PFSK-1 (cell line): ENCODE data around the gene DEFB129. TPM values are rescaled to one million over a fixed set of nuclear protein-coding genes. Genes with fewer than 3 reads are reported as not detected.

ENCODE experiments used
- FOXP2 ChIP-seq: optimal IDR thresholded peaks from 2 replicates; pipeline ENCODE3; 2011; ENCODE audit warnings: borderline replicate concordance, control low read depth, inconsistent platforms; ENCODE audit not compliant: insufficient read depth; ENCODE audit errors: extremely low read length, extremely low read depth
- POLR2AphosphoS5 ChIP-seq: IDR thresholded peaks from 2 replicates; pipeline ENCODE4 v1.6.1; 2012; ENCODE audit warnings: low read depth, mild to moderate bottlenecking, control low read depth, low read length, moderate library complexity
- REST ChIP-seq, 2 experiments: IDR thresholded peaks; 2 replicates each; pipeline versions ENCODE4 v1.6.1 to v1.8.0; 2011 to 2012; ENCODE audit warnings: low read depth in 2 of 2, low read length in 2 of 2, control low read depth in 1 of 2, inconsistent platforms in 1 of 2, mild to moderate bottlenecking in 1 of 2, moderate library complexity in 1 of 2; ENCODE audit not compliant: insufficient read depth in 1 of 2
- SIN3A ChIP-seq: IDR thresholded peaks from 2 replicates; pipeline ENCODE4 v1.6.1; 2012; ENCODE audit warnings: mild to moderate bottlenecking, low read length, moderate library complexity, borderline replicate concordance; ENCODE audit not compliant: insufficient read depth
- TAF1 ChIP-seq: IDR thresholded peaks from 2 replicates; pipeline ENCODE4 v1.6.1; 2012; ENCODE audit warnings: low read length, control low read depth, borderline replicate concordance; ENCODE audit not compliant: insufficient read depth
- polyA plus RNA-seq: library from polyadenylated mRNA; unstranded; fragments of >200 nt; gene quantifications from one replicate; pipeline ENCODE4 v1.2.1, GENCODE V29; 2012; ENCODE audit warnings: low read depth, missing spikeins; ENCODE audit not compliant: insufficient read length

Gene DEFB129, protein sequence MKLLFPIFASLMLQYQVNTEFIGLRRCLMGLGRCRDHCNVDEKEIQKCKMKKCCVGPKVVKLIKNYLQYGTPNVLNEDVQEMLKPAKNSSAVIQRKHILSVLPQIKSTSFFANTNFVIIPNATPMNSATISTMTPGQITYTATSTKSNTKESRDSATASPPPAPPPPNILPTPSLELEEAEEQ
- not detected for polyA plus RNA-seq

- TF ChIP-seq TAF1: no peak
- no peak for TF ChIP-seq REST (IDR thresholded peaks at IDR 0.05; ENCODE audit: insufficient read depth in 1 of 2, low read depth in 2 of 2, low read length in 2 of 2)
- no peak for TF ChIP-seq FOXP2
- TF ChIP-seq SIN3A: no peak
- TF ChIP-seq POLR2AphosphoS5: no peak
Observed at GRCh38 chr20:226958-227357, at the start of gene DEFB129. DEFB129 (plus strand) TSS chr20:227258; CDS start chr20:227289, 31 bp downstream.

- no peak for TF ChIP-seq POLR2AphosphoS5
- TF ChIP-seq FOXP2: no peak
- TF ChIP-seq SIN3A: no peak
- no peak for TF ChIP-seq TAF1
- no peak for TF ChIP-seq REST (IDR thresholded peaks at IDR 0.05; ENCODE audit: insufficient read depth in 1 of 2, low read depth in 2 of 2, low read length in 2 of 2)
Observed at GRCh38 chr20:184288-184687, 42.8 kb upstream of the DEFB129 start.

- TF ChIP-seq FOXP2: no peak
- no peak for TF ChIP-seq REST (IDR thresholded peaks at IDR 0.05; ENCODE audit: insufficient read depth in 1 of 2, low read depth in 2 of 2, low read length in 2 of 2)
- no peak for TF ChIP-seq POLR2AphosphoS5
- no peak for TF ChIP-seq SIN3A
- TF ChIP-seq TAF1: no peak
Observed at GRCh38 chr20:187733-188132, 39.3 kb upstream of the DEFB129 start.

DNA sequence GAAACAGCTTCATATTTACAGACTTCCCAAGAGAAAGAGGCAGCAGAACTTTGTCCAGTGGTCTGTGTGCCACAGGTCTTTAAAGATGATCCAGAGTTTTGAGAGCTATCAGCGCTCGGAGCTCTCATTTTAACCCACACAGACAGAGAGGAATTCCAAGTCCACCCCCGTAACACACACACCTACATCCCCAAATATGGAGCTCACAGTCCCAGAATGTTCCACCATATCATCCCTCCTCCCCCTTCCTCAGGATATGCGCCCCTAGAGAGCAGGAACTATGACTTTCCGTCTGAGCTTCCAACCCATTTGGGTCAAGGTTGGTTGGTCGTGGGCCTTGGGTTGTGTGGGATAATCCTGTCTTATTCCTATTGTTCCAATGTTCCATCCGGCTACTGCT is 37.4 kb upstream of the DEFB129 start, which contains the start of gene DEFB128:
TSS of gene DEFB128 (minus strand) at position 101 of the 400 bp plus-strand sequence. CDS start at position 13, 88 bp downstream.
- no peak for TF ChIP-seq SIN3A
- TF ChIP-seq REST (IDR thresholded peaks at IDR 0.05; ENCODE audit: insufficient read depth in 1 of 2, low read depth in 2 of 2, low read length in 2 of 2): no peak
- no peak for TF ChIP-seq POLR2AphosphoS5
- TF ChIP-seq FOXP2: no peak
- TF ChIP-seq TAF1: no peak
